Astrocyte of the spinal cord (primary cell): ENCODE results near the gene SEMA3C.

ENCODE experiments used
- DNase-seq: peaks from one replicate; pipeline ENCODE4 v3.0.0; 2011; ENCODE audit warnings: low read depth, low spot score
- H3K4me3 ChIP-seq: 2 replicates; pipeline ENCODE4 v1.5.1; 2011; ENCODE audit warnings: low read depth, mild to moderate bottlenecking, low read length, moderate library complexity
- in situ Hi-C: cut with HindIII; loops from 2 replicates; pipeline ENCODE4 v1.10.0; 2017; ENCODE audit warnings: low sequenced_read_pairs
- TF ChIP-seq, protein P1 (sequence below): IDR thresholded peaks from 2 replicates; pipeline ENCODE4 v1.5.1; 2012; ENCODE audit warnings: low read depth, mild to moderate bottlenecking, low read length, inconsistent platforms

The SEMA3C gene

DNA sequence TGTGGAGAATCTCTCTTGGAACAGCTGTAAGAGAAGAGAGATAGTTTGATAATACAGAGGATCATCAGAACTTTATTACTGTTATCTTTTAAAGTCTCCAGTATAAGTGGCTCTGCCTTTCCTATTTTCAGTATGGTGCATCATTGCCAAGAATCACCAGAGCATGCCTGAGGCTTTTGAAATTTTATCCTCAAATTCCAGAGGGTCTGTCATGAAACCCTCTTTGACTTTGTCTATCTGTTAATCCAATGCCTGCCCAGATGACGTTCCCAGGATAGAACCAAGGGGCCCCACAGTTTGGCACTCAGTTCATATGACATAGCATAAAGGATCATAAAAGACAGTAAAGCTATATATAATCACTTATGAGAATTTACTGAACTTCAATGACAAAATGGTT, 35.3 kb upstream of the SEMA3C start:
- no peak overlapping the region for H3K4me3 ChIP-seq
- TF ChIP-seq, protein P1, sequence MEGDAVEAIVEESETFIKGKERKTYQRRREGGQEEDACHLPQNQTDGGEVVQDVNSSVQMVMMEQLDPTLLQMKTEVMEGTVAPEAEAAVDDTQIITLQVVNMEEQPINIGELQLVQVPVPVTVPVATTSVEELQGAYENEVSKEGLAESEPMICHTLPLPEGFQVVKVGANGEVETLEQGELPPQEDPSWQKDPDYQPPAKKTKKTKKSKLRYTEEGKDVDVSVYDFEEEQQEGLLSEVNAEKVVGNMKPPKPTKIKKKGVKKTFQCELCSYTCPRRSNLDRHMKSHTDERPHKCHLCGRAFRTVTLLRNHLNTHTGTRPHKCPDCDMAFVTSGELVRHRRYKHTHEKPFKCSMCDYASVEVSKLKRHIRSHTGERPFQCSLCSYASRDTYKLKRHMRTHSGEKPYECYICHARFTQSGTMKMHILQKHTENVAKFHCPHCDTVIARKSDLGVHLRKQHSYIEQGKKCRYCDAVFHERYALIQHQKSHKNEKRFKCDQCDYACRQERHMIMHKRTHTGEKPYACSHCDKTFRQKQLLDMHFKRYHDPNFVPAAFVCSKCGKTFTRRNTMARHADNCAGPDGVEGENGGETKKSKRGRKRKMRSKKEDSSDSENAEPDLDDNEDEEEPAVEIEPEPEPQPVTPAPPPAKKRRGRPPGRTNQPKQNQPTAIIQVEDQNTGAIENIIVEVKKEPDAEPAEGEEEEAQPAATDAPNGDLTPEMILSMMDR: no peak
- no peak for DNase-seq
- in situ Hi-C loops: no loop called here

DNA sequence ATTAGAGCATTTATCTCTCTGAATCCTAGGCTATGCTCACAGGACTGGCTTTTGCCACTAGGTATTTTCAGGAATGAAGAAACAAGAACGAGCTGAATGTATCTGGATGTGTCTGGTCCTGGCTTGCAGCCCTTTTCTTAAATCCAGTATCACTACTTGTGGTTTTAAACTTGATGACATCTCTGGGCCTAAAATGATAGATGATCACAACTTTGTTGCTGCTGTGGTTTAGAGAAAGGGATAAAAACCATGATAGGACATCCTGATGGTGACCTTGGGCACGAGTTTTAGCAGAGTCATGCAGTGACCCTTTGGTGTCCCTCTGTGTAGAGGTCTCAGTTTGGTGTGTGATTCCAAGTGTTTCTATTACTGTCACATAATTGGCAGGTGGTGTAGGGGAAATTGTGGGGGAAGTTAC, 31.7 kb upstream of the SEMA3C start:
- TF ChIP-seq, protein P1: no peak
- in situ Hi-C loops: no loop called here
- DNase-seq: no peak
- no peak overlapping the region for H3K4me3 ChIP-seq

DNA sequence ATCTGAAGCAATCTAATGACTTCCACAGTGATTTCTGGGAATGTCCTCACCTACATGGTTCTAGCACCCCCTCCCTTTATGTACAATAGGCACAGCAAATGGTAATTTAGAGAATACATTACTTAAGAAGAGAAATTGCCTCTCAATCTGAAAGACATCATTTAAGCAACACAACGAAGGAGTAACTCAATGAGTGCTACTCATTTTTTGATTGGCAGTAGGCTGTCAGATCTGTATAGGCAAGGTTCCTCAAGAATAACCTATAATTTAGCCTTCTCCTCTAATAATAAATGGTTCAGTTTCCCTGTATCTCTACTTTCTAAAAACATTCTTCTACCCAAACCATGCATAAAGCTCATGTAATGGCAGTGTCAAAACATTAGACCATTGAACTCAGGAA, 30.6 kb upstream of the SEMA3C start:
- H3K4me3 ChIP-seq: no peak overlapping the region
- in situ Hi-C loops: no loop called here
- TF ChIP-seq, protein P1: no peak
- no peak for DNase-seq

DNA sequence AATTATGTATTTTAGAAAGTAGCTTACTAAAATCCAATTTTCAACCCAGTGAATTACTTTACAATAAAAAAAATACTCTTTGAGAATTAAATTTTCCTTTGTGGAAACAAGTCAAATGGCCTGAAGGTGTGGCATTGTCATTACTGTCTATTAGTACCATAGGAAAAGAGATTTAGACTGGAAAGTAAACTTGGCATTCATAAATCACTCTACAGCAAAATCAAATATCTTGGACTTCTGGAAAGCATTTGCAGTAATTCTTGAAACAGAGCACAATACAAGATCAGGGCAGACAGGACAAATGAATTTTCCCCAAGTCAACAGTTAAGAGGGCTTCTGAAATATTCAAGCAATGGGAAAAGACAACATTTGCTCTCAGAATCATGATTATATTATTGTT, 28.0 kb upstream of the SEMA3C start:
- in situ Hi-C loops: no loop called here
- no peak for DNase-seq

DNA sequence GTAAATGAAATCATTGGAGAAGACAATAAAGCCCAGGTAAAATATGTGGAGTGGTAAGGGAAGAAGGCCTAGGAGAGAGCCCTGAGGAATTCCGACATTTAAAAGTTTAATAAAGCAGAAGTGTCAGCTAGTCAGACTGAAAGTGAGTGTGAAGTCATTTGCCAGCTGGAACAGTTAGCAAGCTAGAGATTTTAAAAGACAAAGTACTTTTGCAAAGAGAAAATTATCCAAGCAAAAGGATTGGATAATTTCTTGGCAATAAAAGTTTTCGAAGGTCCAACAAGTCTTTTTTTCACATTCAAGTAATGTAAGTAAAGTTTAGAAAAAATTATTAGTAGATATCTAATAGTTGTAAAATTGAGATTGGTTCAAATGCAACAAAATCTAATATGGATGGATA, 27.1 kb upstream of the SEMA3C start:
- in situ Hi-C loops: no loop called here

More for the DNA sequence above, 28.0 kb upstream of the SEMA3C start:
- TF ChIP-seq, protein P1: no peak
- H3K4me3 ChIP-seq: no peak overlapping the region

DNA sequence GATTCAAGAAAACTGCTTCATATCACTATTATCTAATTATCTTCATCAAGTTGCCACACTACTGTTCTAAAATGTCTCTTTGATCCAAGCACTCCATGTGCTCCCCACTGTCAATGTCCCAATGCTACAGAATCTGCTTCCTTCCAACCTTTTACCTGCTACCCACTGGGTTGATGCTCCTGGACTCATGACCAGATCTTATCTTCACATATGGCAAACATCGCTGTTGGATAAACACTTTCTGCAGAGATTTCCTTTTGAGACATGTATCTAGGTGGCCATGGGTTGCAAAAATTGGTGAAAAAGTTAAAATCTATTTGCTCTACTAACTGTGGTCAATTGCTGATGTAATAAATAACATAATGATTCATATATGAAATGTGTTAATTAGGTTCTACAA, 24.5 kb upstream of the SEMA3C start:
- TF ChIP-seq, protein P1: no peak
- in situ Hi-C loops: no loop called here
- no peak for DNase-seq
- H3K4me3 ChIP-seq: no peak overlapping the region

More for the DNA sequence above, 27.1 kb upstream of the SEMA3C start:
- DNase-seq: no peak
- no peak overlapping the region for H3K4me3 ChIP-seq
- TF ChIP-seq, protein P1: no peak
